GM18907 (cell line): ENCODE data around the gene LTF.

Experiments
- ATAC-seq: cut with Tn5 transposase; IDR thresholded peaks from one replicate; pipeline ENCODE4 v1.9.1; 2021; ENCODE audit warnings: mild to moderate bottlenecking, moderate library complexity; ENCODE audit not compliant: unreplicated experiment

The LTF gene

GRCh38 chr3:46470831-46471230 is 6.1 kb upstream of the LTF start:
- no peak for ATAC-seq

GRCh38 chr3:46469680-46470357 is 5.1 kb upstream of the LTF start:
- ATAC-seq: no peak

GRCh38 chr3:46468753-46469600 is 4.3 kb upstream of the LTF start:
- no peak for ATAC-seq

GRCh38 chr3:46467562-46467961 is 2.9 kb upstream of the LTF start:
- ATAC-seq: no peak

- no peak for ATAC-seq
Observed at GRCh38 chr3:46466871-46467403, 2.2 kb upstream of the LTF start.

- no peak for ATAC-seq
Observed at GRCh38 chr3:46466273-46466672, 1.6 kb upstream of the LTF start.

GRCh38 chr3:46465196-46465520 is 453 bp upstream of the LTF start:
- ATAC-seq: no peak

- no peak for ATAC-seq
Observed at GRCh38 chr3:46463868-46464241, 850 bp downstream of the LTF start.

GRCh38 chr3:46463120-46463867 is 1.4 kb downstream of the LTF start:
- ATAC-seq: no peak

- no peak for ATAC-seq
Observed at GRCh38 chr3:46462511-46462910, 2.2 kb downstream of the LTF start.

GRCh38 chr3:46462111-46462510 is 2.6 kb downstream of the LTF start:
- no peak for ATAC-seq

GRCh38 chr3:46460051-46460450 is 4.7 kb downstream of the LTF start:
- ATAC-seq: no peak

- no peak for ATAC-seq
Observed at GRCh38 chr3:46456118-46456517, 8.6 kb downstream of the LTF start.

GRCh38 chr3:46455231-46456115 is 9.2 kb downstream of the LTF start:
- no peak for ATAC-seq

GRCh38 chr3:46454606-46455005 is 10.1 kb downstream of the LTF start:
- no peak for ATAC-seq

GRCh38 chr3:46454209-46454595 is 10.5 kb downstream of the LTF start:
- no peak for ATAC-seq

GRCh38 chr3:46453526-46454208 is 11.0 kb downstream of the LTF start:
- ATAC-seq: no peak

- ATAC-seq: no peak
Observed at GRCh38 chr3:46449755-46450552, 14.8 kb downstream of the LTF start.

- no peak for ATAC-seq
Observed at GRCh38 chr3:46448721-46449120, 16.0 kb downstream of the LTF start.
